Measurements from ENCODE around the gene MTHFD2.

Gene MTHFD2

DNA sequence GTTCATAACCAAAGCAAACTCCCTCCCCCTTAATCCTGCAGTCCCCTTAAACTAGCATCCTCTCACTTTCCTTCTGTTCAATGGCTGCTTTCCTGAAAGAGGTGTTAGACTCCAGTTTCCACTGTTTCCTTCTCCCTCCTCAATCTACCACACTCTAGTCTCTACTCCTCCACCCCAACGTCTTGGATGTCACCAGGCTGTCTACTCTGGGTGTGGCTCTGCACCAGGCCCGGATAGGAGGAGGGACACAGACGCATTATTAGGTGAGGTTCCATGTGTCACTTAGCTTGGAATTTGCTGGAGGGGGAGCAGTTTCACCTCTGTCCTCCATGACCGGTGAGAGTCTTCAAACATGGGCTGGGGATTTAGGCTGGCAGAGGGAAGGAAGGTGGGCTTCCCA, 61.3 kb downstream of the MTHFD2 start:
- H3K4me3 ChIP-seq (ENCODE audit: low read depth, low read length), result no peak overlapping the region
- TF ChIP-seq CTCF (IDR thresholded peaks at IDR 0.05; ENCODE audit: low read depth, low read length, missing control alignments), result no peak
- no peak for DNase-seq (ENCODE audit: low read depth)

DNA sequence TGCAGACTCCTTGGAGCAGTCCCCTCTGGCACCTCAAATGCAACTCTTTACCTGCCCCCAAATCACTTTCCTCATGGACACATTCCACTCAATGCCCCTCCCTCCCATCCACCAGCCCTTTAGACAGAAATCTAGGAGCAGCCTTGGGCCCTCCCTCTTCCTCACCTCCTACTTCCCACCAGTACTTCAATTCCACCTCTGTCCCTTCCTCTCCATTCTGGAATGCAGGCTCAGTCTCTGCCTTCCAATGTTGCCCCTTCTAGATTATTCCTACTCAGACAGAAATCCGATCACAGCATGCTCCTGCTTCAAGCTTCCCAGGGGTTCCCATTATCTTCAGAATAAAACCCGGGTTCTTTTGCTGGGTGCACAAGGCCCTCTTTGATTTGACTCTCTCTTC, 62.1 kb downstream of the MTHFD2 start:
- DNase-seq (ENCODE audit: low read depth), result no peak
- no peak for TF ChIP-seq CTCF (IDR thresholded peaks at IDR 0.05; ENCODE audit: low read depth, low read length, missing control alignments)
- H3K4me3 ChIP-seq (ENCODE audit: low read depth, low read length), result no peak overlapping the region

DNA sequence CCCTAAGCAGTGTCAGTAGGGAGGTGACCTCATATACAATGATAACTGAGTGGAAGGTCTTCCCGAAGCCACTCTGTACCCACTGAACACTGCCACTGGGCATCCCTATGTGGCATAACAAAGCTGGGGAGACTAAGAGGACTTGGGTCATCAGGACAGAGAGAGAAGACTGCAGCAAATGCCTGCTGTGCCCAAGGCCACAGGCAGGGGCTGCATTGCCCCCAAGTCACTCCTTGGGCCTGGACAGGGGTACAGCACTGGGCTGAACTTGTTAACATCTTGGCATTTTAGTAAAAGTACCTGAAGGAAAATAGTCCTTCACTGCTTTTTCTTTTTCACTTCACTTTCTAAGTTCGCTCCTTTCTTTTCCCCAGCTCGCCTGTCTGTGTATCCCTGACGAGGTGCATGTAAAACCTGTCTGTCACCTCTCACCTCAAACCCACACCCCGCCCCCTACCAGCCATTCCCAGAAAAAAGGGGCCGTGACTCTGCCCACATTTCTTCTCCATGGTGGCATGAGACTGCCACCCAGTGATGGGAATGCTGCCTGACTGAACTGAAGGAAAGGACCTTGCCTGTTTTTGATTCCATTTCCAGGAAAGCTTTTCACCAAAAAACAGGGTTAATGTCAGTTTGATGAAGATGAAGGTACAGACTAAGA, 62.9 kb downstream of the MTHFD2 start:
- no peak for DNase-seq (ENCODE audit: low read depth)
- H3K4me3 ChIP-seq (ENCODE audit: low read depth, low read length), result no peak overlapping the region
- no peak for TF ChIP-seq CTCF (IDR thresholded peaks at IDR 0.05; ENCODE audit: low read depth, low read length, missing control alignments)

DNA sequence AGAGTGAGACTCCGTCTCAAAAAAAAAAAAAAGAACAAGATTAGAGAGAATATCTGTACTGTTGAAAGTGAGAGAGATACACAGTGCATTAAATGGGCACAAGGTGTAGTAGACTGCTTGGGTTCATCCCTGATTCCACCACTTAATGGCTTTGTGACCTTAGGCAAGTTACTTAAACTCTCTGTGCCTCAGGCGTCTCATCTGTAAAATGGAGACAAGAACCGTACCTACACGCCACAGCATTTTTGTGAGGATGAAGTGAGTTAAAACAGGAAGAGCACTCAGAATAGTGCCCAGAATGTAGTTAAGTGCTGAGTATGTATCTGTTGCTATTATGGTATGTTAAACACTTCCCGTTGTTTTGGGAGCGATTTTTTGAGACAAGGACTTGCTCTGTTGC, 64.3 kb downstream of the MTHFD2 start:
- H3K4me3 ChIP-seq (ENCODE audit: low read depth, low read length), result no peak overlapping the region
- TF ChIP-seq CTCF (IDR thresholded peaks at IDR 0.05; ENCODE audit: low read depth, low read length, missing control alignments), result no peak
- DNase-seq (ENCODE audit: low read depth), result no peak

DNA sequence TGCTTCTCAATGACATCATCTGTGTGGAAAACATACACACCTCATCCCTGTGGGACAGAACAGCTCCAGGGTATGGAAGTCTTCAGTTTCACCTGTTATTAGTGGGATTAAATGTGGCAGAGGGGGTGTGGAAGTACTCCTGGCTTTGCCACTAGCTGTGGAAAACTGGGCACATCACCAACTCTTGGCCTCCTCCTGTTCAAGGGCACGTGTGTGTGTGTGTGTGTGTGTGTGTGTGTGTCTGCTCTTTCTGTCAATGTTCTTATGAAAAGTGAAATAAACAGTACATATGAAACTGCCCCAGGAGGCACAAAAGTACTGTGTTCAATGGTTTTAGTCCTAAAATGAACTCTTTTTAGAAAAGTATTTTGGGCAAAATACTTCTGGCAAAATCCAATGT, 65.9 kb downstream of the MTHFD2 start:
- TF ChIP-seq CTCF (IDR thresholded peaks at IDR 0.05; ENCODE audit: low read depth, low read length, missing control alignments), result no peak
- no peak for DNase-seq (ENCODE audit: low read depth)
- no peak overlapping the region for H3K4me3 ChIP-seq (ENCODE audit: low read depth, low read length)

DNA sequence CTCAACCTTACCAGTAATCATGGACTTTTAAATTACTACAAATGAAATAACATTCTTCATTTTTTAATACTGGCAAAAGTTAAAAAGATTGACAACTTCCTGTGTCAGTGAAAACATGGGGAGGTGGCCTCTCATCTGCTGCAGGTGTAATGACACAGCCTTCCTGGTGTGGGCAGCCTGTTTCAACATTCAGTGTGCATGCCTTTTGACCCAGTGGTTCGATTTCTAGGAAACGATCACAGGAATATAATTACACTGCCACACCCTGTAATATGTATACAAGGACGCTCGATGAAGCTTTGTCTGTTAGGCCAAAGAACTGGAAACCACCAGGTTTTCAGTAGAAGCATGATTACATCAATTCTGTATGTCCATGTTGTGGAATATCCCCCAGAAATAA, 68.7 kb downstream of the MTHFD2 start:
- TF ChIP-seq CTCF (IDR thresholded peaks at IDR 0.05; ENCODE audit: low read depth, low read length, missing control alignments), result peak; percentile 66
- H3K4me3 ChIP-seq (ENCODE audit: low read depth, low read length), result no peak overlapping the region
- DNase-seq (ENCODE audit: low read depth), result no peak

Measured in GM12864 (cell line).